Activated CD8-positive, alpha-beta memory T cell treated with anti-CD3 and anti-CD28 coated beads for 4 hours (primary cell): Measurements from ENCODE around the gene FOXP1.

Experiments used
- DNase-seq, 2 donors: peaks; one replicate each; pipeline ENCODE4 v3.0.0-alpha.2; 2020; ENCODE audit warnings: low read depth in 2 of 2

FOXP1 gene

DNA sequence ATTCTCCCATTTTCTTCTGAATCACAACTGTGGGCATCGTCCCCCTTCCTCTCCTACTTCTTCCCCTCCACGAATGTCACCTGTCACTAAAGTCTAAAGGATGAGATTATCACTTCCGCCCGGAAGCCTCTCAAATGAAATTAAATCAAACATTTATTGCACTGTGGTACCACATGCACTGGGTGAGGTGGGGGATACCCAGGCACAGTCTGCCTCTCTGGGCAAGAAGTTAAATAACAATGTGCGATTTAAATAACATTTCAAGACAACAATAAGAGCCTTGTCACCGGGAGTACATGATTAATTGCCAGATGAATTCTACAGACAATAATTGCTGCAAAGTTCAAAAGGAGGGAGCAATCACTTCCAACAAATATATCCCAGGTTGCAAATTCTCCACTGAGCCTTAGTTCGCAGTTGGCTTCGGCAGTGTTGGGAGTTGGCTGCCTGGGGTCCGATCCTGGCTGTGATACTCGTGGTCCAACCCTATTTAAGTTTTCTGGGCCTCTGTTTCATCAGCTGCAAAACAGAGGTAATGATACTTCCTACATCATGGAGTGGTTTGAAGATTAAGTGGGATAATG lies 77.7 kb downstream of the FOXP1 start:
- no peak for DNase-seq

DNA sequence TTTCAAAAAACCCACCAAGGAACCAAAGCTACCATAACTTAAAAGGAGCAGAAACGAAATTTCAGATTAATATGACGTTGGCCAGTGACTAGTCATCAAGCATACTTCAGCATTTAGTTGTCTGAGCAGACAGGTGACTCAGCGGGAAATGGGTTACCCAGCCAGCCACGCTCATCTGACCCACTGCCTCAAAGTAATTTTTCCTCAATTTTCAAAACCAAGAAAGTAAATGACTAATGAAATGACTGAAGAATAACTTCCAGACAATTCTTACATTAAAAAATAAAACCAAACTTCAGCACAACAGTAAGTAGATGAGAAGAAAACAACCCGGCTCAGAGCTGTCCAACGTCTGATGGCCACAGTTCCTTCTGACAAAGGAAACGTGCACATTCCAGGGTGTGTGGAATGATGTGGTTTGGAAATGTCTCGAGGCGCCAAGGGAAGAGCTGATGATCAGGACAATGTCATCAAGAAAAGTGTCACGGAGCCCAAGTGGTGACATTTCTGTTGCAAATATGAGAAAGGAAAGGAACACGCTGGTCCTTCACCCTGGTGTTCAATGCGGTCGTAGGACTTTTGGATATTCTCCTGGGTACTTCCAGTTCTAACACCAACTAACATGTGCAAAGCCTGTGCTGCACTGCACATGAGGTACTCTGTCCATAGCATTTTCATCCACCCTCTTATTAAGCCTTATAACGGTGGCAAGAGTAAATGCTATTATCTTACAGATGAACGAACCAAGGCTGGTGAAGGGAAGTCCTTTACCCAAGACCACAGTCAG lies 79.1 kb downstream of the FOXP1 start:
- DNase-seq: no peak

DNA sequence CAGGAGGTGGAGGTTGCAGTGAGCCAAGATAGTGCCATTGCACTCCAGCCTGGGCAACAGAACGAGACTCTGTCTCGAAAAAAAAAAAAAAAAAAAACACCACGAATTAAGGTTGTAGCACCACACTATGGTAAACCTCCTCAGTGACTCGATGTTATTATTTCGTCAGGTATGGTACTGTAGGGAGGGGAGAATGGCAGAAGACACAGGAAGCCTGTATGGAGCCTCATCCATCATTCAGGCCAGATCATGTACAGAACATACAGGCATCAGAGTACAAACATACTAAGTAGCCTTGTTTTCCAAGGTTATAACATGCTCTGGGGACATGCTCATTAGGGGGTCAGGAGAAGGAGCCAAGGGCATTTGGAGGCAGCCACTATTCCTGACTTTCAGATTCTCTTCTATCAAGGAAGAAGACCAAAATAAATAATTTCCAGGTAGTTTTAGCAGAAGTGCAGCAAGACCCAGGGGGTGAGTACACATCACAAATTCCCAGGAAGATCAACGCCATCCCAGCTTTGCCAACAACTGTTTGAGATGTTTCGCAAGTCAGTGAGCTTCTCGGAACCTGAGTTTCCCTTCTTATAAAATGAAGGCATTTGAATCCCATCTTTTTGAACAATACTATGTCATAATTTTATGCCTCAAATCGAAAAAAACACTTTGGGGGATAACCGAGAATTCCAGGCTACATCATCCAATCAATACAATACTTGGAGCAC lies 79.8 kb downstream of the FOXP1 start:
- DNase-seq: no peak

DNA sequence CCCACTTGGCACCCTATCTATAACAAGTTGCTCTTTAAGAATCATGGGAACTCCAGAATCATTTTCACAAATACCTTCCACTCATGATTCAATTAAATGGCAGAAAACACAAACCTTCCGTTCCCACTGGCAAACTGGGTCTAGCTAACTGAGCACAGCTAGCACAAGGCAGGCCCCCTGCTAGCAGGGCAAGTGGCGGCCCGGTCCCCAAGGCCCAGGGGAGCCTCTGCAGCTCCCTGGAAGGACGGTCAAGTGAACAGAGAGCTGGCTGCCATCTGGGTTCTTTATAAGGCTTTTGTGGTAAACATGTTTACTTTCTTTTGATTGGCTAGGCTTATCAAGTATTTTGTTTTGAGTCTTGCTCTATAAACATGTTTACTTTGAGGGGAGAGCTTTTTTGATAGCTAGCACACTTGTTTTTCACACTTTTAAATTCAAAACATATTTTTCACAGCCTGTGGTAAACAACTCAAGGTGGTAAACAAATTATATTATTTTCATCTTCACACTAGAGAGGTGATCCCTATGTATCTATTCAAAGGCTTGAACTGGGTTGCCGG lies 81.4 kb downstream of the FOXP1 start:
- DNase-seq: no peak

DNA sequence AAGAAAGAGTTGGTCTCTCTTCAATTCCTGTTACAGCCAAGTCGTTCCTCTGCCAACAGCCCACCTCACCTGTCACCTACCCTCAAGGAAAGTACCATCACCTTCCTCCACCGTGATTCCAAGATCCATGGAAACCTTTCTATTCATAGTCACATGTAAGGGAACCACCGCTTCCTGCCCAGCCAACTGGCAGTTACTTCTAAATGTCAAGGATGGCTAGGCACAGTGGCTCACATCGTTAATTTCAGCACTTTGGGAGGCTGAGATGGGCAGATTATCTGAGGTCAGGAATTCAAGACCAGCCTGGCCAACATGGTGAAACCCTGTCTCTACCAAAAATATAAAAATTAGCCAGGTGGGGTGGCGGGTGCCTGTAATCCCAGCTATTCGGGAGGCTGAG lies 82.8 kb downstream of the FOXP1 start:
- DNase-seq: no peak

DNA sequence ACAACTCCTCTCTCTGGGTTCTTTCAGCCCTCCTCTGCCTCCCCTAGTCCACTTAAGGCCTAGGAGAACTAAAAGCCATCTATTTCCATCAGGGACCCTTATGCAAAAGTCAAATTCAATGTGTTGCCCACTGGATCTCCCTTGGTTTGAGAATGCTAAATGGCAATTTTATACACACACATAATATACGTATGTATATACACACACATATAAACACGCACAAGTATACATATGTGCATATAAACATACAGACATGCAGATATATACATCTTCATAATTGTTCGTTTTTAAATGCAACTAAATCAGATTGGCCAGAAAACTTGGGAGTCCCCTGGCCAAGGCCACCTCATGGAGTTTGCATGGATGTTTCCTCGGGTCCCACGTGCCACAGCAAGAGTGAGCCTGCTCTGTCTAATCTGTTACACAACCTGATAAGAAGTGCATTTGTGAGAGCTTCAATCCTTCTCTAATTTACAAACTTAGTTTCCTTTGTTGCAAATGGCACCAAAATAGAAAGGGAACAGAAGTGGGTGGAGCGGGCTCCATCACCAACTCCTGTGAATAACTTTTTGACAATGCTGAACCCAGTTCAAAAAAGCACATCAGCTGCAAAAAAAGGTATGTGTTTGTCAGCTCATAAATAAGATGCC lies 84.2 kb downstream of the FOXP1 start:
- no peak for DNase-seq

DNA sequence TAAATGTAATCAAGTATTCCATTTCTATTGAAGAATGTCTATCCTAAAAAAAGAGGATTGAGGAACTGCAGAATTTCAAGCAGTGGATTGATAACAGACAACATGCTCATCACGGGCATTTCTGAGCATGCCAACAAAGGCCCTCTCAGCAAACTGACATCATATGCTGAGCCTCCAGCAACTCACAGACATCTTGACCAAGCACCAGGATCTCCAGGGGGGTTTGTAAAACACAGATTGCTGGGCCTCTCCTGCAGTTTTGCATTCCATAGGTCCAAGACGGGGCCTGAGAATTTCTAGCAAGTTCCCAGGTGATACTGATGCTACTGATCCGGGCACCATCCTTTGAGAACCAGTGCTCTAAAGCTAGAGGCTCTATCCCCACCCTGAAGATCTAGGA lies 85.0 kb downstream of the FOXP1 start:
- DNase-seq: no peak

DNA sequence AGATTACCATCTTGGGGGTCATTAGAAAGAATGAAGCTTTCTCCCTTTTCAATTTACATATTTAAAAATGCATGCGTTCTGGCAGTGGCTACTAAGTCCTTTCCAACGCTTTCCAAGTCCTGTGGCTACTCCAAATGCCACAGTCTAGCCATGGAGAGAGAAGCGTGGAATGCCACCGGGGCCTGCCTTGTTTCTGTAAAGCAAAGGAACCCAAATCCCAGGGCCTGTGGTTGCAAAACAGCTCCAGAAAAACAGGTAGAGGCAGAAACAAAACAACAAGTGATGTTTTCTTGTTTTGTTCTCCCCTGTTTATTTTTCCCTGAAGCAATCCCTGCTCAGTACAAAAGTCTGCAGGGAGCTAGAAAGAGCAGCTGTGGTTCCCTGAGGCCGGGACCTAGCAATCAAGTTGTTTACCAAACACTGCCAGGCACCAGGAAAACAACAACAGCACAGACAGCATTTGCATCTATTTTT lies 85.5 kb downstream of the FOXP1 start:
- DNase-seq: no peak

DNA sequence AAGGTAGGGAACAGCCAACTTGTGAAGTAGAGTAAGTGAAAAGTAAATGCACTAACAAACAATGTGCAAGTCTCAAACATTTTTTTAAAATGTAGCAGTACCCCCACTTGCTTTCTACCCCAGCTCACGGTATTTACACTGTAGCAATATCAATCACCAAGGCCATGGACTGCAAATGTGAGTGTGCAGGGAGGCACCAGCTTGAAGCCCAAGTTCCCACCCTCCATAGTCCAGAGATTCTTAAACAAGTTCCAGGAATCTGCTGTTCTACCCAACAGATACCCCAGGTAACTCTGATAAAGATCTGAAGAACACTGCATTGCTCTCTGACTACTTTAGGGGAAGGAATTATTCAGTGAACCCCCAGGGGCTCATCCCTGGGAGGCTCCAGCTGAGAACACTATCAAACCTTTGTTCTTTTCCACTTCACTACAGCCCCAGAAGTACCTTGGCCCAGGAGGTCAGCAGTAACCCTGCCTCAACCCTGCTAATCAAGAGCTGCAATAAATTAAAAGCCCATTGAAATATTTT lies 86.1 kb downstream of the FOXP1 start:
- no peak for DNase-seq

DNA sequence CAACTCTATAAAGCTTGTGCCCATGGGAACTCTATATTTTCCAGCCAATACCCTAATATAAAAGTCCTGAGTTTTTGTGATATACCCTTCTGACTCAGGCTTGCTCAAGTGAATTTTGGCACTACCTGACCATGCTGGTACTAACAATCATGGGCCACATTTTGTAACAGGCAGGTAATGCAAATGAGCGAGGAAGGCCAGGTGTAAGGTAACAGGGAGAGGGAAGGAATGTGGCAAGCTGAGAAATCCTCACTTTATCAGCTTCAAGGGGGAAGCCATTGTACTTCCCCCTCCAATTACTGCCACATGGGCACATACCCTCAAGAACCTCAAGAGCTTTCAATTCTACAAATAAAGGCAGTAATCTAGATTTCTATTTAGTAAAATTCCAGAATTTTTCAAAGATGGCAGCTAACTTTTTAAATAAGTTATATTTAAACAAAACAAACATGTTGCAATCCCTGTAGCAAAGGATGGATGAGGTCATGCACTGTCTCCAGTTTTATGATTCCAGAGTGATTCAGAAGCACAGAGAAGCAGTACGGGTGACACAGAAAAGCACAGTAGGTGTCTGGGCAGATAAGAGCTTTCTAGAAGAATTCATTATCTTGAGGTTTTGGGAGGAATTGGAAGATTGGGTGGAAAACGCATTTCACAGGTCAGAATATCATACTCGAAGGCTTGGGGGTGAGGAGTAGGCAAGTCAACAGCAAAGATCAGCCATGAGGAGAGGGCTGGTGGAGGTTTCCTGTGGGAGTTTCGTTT lies 87.6 kb downstream of the FOXP1 start:
- DNase-seq: no peak

DNA sequence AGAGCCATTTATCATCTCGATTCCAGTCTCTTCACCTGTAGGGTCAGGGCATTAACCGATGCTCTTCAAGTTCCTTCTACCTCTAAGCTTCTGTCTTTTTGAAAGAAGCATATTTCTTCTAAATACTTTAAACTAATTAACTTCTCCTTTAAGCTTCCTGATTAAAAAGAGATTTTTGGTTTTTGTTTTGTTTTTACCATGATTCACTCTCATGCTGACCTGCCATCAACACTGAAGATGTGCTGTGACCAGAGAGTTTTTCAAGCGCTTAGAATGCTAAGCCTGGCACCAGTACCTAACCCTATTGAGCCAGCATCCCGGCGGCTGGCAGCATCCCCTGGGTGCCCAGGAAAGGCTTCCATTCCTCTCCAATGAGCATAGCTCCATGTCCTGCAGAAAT lies 89.3 kb downstream of the FOXP1 start:
- DNase-seq: no peak

DNA sequence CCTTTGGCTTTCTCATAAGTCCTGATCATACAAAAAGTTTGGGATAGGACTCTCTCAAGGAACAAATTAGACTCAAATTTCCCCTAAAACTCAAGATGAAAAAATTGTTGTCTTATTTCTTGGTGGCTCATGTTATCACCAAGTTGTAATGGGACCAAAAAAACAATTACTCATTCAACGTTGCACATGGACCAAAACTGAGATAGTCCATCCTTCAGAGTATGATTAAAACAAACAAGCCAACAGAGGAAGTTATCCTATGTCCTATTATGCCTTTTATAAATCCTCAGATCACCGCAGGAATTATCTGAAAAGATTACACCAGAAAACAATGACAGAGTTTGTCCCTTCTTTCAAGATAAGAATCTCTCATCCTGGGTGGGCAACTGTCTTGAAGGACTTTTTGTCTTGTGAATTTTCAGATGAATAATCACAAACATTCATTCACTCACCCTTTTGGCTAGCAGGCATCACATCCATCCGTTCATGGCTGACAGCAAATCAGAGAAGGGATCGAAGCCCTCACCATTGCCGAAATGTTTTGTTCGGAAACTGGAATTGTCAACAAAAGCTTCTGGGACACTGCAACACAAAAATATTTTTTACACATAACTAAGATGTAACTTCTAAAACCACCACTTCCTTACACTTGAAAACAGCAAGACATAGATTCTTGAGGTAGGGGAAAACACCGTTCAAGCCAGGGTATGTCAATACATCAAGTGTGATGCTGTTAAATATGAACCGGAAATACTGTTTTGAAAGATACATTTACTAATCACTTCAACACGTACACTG lies 90.4 kb downstream of the FOXP1 start:
- no peak for DNase-seq

DNA sequence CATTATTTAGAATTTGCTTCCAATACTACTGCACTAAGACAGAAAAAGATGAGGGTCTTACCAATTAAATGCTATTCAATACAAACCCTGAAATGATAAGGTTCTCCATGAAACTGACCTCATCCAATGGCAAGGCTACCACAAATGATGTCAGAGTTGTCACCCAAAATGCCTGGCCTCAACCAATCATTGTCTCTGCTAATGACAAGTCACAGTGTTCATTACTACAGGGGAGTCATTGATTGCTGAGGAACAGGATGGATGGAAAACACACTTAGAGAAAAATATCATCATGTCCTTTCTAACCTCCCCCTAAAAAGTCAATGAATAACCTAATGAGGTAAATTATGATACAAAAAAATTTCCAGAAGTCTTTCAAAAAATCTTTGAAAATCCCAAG lies 91.0 kb downstream of the FOXP1 start:
- no peak for DNase-seq

DNA sequence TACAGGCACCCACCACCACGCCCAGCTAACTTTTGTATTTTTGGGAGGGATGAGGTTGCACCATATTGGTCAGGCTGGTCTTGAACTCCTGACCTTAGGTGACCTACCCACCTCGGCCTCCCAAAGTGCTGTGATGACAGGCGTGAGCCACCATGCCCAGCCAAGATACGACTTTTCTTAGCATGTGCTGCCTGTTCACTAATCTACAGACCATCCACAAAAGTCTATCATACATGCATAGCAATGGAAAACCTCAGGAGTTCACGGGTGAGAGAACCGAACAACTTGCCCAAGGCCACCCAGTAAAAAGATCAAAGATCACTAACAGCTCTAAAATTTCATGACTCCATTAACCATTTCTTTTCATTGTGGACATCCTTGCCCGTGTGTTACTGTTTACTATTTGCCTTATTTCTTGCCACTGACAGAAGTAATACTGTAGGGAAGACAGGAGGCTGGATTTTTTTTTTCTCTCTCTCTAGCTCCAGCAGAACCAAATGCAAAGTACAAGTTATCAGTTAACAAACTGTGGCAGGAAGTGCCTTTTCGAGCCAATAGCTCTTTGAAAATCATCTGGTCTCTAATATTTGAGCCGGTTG lies 92.3 kb downstream of the FOXP1 start:
- no peak for DNase-seq

DNA sequence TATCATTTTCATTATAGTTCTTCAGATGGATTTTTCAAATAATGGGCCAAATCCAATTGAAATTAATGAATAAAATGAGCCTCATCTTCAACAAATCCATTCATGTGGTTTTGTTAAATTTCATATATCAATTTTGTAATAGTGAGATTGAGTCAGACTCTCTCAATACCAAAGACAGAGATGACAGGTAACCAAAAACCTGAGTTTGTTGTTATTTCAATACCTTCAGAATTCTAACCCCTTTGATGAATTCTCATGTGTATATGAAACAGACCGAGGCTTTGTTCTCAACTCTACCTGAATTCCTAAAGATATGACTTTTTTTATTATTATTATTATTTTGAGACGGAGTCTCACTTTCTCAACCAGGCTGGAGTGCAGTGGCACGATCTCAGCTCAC lies 92.8 kb downstream of the FOXP1 start:
- DNase-seq: no peak

DNA sequence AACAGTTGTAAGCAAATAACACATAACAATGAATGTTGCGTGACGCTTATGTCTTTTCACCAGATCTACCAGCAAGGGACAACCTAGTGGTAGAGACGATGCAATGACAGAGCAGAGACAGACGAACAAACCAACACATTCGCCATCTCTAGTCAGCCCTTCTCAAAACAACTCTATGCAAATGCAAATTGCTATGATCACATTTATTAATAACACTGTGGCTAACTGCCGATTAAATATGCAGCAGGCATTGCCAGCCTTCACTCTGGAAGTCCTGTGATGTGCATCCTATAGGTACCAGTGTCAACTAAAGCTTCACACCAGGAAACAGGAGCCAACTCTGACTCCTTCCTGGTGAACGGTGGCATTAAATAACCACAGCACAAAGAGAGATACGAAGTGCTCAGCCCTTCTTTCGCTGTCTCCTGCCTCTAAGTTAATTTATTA lies 94.2 kb downstream of the FOXP1 start:
- no peak for DNase-seq

DNA sequence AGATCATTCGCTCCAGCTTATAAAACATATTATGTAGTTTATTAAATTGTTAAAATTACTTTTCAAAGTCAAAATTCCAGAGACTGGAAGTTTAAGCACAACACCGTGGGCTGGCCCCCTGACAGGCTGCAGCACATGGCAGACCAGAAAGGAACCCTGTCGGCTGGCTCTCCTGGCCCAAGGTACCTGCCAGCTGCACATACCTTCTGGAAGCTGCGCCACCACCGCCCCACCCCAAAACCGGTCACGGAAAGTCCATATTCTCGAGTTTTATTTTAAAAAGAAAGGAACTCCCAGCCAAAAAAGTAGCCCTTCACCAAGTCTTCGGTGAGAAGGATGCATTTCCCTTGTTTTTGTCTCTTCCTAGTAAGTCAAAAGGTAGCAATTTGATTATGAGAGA lies 94.6 kb downstream of the FOXP1 start:
- no peak for DNase-seq

DNA sequence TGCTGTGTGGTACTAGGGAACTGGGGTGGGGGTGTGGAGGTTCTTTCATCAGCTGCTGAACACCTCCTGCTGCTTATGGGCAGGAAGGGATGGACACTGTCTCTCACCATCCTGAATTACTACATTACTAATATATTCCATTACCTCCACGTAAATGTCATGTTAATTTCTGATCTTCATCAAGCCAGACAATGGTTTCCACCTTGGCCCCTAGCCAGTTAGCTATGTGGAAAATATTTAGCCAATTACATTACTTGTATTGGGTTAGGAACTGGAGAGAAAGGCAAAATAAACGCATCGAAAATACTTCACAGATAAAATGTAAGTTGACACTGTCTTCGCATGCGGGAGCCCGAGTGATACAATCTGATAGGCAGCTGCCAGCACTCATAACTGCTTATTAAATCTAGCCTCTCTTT lies 95.1 kb downstream of the FOXP1 start:
- no peak for DNase-seq

DNA sequence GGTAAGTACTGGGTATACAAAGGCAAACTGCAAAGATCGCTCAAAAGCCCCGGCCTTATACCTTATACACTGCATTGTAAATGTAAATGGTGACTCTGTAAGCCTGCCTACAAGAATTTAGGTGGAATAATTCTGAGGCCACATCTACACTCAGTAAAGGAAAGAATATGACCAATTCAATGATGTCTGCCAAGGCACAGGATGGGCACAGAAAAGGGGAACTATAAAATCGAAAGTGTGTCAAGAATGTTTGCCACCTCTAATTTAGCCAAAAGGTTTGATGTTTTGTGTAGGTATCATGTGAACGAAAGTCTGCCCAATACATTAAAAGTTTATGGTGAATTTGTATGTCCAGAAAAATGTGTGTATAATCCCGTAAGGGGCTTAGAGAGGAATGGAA lies 96.1 kb downstream of the FOXP1 start:
- DNase-seq: no peak

DNA sequence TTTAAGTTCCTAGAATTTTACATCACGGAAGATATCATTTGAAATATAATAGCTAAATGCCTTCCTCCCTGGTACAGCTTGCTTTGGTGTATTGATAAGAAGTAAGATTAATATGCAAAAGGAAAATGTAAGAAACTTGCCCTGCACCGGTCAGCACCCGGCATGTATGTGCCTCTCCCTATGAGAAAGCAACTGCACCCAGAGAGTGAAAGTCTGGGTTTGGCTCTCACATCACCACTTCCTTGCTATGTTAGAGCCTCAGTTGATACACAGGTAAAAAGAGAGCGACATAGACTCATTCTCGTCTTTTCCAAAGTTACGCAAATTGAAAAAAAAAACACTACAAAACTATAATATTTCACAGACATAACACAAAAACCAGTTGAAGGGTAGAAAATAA lies 96.7 kb downstream of the FOXP1 start:
- DNase-seq: no peak
